Sigmoid colon (tissue), 7 donors: ENCODE data around the gene PPP1R27. TPM values are rescaled to one million over a fixed set of nuclear protein-coding genes. Genes with fewer than 3 reads are reported as not detected.

Experiments
- DNase-seq: peaks from one replicate; pipeline ENCODE4 v3.0.0-alpha.2; 2019
- H3K27ac ChIP-seq, 4 donors: fragments of 200-600 bp; sonication (generic); one replicate each; pipeline ENCODE4 v1.5.1; 2016 to 2019; ENCODE audit warnings: mild to moderate bottlenecking in 1 of 4
- H3K27me3 ChIP-seq, 3 donors: fragments of 200-600 bp; sonication (generic); one replicate each; pipeline ENCODE4 v1.5.1; 2019; ENCODE audit warnings: mild to moderate bottlenecking in 1 of 3
- H3K36me3 ChIP-seq, 4 donors: fragments of 200-600 bp; sonication (generic); one replicate each; pipeline ENCODE4 v1.5.1; 2016 to 2019
- H3K4me1 ChIP-seq, 4 donors: fragments of 200-600 bp; sonication (generic); one replicate each; pipeline ENCODE4 v1.5.1; 2017 to 2019
- H3K4me3 ChIP-seq, 4 donors: fragments of 200-600 bp; sonication (generic); one replicate each; pipeline ENCODE4 v1.5.1; 2017 to 2019; ENCODE audit warnings: mild to moderate bottlenecking in 2 of 4, moderate library complexity in 1 of 4
- H3K9me3 ChIP-seq, 4 donors: fragments of 200-600 bp in 3 of 4; sonication (generic) in 3 of 4; one replicate each; pipeline versions ENCODE4 v1.5.1 to v1.6.1; 2013 to 2019
- EP300 ChIP-seq, 4 donors: sonication (generic); formaldehyde crosslinking; IDR thresholded peaks; one replicate each; pipeline ENCODE4 v1.6.1; 2017; ENCODE audit warnings: antibody characterized with exemption in 4 of 4
- POLR2A ChIP-seq, 2 donors: fragments of 450-650 bp; IDR thresholded peaks; one replicate each; pipeline ENCODE4 v1.6.1; 2016; ENCODE audit warnings: antibody characterized with exemption in 2 of 2, mild to moderate bottlenecking in 2 of 2, moderate library complexity in 2 of 2
- POLR2AphosphoS5 ChIP-seq, 4 donors: sonication (generic); formaldehyde crosslinking; IDR thresholded peaks; one replicate each; pipeline ENCODE4 v1.6.1; 2017; ENCODE audit warnings: antibody characterized with exemption in 4 of 4
- WGBS, 2 donors: extraction: QIAGEN DNeasy Blood & Tissue Kit; methylation state at CpG; one replicate each; pipeline ENCODE4 v1.1.7; 2013; 5-methylcytosine and 5-hydroxymethylcytosine counted together
- intact Hi-C: fragments of 100-400 bp; cut with DNase I; formaldehyde crosslinking; loops from one replicate; pipeline ENCODE4 v1.15.1; 2023
- polyA plus RNA-seq, 3 donors: library from polyadenylated mRNA; stranded (reverse); fragments of 200-250 nt; gene quantifications; one replicate each; pipeline ENCODE4 v1.2.3, GENCODE V29; 2013
- total RNA-seq, 4 donors: library from RNA; depleted of rRNA; stranded (reverse); fragments of >200 nt; gene quantifications; one replicate each; pipeline ENCODE4 v1.1.0, GENCODE V29; 2016
- TF ChIP-seq, protein P1 (sequence below), 4 experiments: fragments of 450-650 bp in 3 of 4; fragments of 200-600 bp in 1 of 4; IDR thresholded peaks; one replicate each; pipeline ENCODE4 v1.5.1; 2016 to 2019; ENCODE audit warnings: antibody characterized with exemption in 4 of 4, mild to moderate bottlenecking in 3 of 4, moderate library complexity in 2 of 4
- donor health status: healthy with polysubstance abuse.
- donor health status: Bipolar disorder and iron deficiency.
- donor health status: healthy.

Gene PPP1R27
- total and polyA plus RNA-seq, 7 donors, result 0.50 TPM; not detected in 6

DNA sequence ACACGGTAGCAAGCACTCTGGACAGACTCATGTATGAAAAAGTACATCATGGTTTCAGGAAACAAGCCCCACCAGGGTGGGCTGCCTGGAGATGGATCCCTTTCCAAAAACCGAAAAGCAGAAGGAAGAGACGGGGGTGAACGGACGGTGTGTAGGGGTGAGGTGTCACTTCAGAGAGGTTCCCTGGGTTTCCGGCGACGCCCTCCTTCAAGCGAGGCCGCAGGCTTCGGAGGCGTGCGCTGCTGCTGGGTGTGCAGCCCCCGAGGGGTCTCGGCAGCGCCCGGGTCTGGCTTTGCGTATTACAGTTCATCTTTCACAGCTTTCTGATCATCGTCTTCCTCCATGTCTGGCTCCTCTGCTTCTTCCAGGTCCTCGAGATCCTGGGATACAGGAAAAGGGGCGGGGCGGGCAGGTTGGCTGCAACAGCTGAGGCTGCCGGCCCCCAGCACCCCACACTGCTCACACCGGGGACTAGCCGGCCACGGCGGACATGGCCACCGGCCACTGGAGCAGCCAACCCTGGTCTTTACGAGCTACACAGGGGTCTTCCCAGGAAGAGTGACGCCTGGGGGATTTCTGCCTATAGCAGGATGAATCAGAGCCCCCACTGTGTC lies 9.0 kb upstream of the PPP1R27 start:
- 93 to 94% methylated on average over 30 of the region's 30 CpGs for WGBS, 2 donors
- no peaks in the 10 kb centered on the region for H3K4me1 ChIP-seq
- peaks cover 36 to 57% (median 43%) of the 10 kb centered on the region in 4 donors for H3K36me3 ChIP-seq
- intact Hi-C loops, result no loop called here
- no peak overlapping the region for H3K27ac ChIP-seq
- TF ChIP-seq POLR2A (IDR thresholded peaks at IDR 0.05) (no peak), EP300 (IDR thresholded peaks at IDR 0.05) (no peak), POLR2AphosphoS5 (IDR thresholded peaks at IDR 0.05) (no peak)
- TF ChIP-seq, protein P1, sequence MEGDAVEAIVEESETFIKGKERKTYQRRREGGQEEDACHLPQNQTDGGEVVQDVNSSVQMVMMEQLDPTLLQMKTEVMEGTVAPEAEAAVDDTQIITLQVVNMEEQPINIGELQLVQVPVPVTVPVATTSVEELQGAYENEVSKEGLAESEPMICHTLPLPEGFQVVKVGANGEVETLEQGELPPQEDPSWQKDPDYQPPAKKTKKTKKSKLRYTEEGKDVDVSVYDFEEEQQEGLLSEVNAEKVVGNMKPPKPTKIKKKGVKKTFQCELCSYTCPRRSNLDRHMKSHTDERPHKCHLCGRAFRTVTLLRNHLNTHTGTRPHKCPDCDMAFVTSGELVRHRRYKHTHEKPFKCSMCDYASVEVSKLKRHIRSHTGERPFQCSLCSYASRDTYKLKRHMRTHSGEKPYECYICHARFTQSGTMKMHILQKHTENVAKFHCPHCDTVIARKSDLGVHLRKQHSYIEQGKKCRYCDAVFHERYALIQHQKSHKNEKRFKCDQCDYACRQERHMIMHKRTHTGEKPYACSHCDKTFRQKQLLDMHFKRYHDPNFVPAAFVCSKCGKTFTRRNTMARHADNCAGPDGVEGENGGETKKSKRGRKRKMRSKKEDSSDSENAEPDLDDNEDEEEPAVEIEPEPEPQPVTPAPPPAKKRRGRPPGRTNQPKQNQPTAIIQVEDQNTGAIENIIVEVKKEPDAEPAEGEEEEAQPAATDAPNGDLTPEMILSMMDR (IDR thresholded peaks at IDR 0.05), result no peak
- H3K9me3 ChIP-seq, result no peaks in the 10 kb centered on the region
- H3K27me3 ChIP-seq, result no peaks in the 10 kb centered on the region
- DNase-seq, result no peak
- H3K4me3 ChIP-seq, result no peak overlapping the region

DNA sequence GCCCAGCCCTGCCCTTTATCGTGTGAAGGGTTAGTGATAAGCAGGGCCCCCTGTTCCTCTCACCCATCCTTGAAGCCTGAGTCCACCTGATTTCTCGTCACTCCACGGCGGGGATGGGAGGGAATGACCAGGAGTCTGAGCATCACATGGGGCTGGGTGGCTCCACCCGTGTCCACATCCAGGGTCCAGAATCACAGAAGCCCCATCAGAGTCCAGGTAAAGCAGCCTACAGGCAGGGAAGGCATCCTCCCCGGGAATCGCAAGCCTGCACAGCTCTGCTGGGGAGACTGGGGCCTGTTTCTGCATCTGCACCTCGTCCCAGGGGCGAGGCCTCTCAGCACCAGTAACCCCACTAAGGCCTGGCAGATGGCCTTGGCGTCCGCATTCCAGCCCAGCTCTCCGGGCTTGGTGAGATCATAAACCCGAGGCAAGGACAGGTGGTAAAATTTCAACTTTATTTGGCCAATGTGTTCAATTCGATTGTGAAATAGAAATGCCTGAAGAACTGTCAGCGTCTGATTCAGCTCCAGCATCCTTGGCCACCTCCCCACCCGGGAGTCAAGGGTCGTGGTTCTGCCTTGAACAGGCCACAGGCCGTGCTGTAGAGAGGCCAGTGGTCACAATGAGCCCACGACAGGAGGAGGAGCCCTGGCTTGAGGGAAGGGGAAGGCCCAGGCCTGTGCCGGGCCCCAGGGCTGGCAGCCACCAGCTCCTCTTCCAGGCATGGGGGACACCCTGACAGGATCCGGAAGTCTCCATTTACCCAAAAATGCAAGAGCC lies 8.1 kb upstream of the PPP1R27 start:
- no peak overlapping the region for H3K4me3 ChIP-seq
- DNase-seq, result no peak
- H3K27ac ChIP-seq, result no peak overlapping the region
- H3K4me1 ChIP-seq, result no peaks in the 10 kb centered on the region
- no peaks in the 10 kb centered on the region for H3K9me3 ChIP-seq
- 55 to 78% methylated on average over 21 of the region's 21 CpGs for WGBS, 2 donors
- no peaks in the 10 kb centered on the region for H3K27me3 ChIP-seq
- TF ChIP-seq, protein P1 (IDR thresholded peaks at IDR 0.05), result no peak
- TF ChIP-seq POLR2AphosphoS5 (IDR thresholded peaks at IDR 0.05) (no peak), EP300 (IDR thresholded peaks at IDR 0.05) (no peak), POLR2A (IDR thresholded peaks at IDR 0.05) (no peak)
- intact Hi-C loops, result no loop called here
- peaks cover 36 to 50% (median 43%) of the 10 kb centered on the region in 4 donors for H3K36me3 ChIP-seq

DNA sequence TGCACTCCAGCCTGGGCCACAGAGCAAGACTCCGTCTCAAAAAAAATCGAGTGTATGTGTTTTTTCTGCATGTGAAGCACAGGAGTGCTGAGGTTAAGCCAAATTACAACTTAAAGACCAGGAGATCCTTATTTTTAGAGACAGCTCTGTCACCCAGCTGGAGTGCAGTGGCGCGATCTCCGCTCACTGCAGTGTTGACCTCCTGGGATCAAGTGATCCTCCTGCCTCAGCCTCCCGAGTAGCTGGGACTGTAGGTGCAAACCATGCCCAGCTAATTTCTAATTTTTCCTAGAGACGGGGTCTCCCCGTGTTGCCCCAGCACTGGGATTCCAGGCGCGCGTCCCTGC lies 7.5 kb upstream of the PPP1R27 start:
- Histone ChIP-seq H3K27me3 (no peaks in the 10 kb centered on the region), H3K27ac (no peak overlapping the region), H3K4me1 (no peaks in the 10 kb centered on the region), H3K36me3 (peaks cover 36 to 46% (median 41%) of the 10 kb centered on the region in 4 donors), H3K9me3 (no peaks in the 10 kb centered on the region), H3K4me3 (no peak overlapping the region)
- WGBS, 2 donors, result 93 to 96% methylated on average over 11 of the region's 11 CpGs
- intact Hi-C loops, result no loop called here
- TF ChIP-seq POLR2AphosphoS5 (IDR thresholded peaks at IDR 0.05) (no peak), POLR2A (IDR thresholded peaks at IDR 0.05) (no peak), EP300 (IDR thresholded peaks at IDR 0.05) (no peak)
- TF ChIP-seq, protein P1 (IDR thresholded peaks at IDR 0.05), result no peak
- DNase-seq, result no peak

DNA sequence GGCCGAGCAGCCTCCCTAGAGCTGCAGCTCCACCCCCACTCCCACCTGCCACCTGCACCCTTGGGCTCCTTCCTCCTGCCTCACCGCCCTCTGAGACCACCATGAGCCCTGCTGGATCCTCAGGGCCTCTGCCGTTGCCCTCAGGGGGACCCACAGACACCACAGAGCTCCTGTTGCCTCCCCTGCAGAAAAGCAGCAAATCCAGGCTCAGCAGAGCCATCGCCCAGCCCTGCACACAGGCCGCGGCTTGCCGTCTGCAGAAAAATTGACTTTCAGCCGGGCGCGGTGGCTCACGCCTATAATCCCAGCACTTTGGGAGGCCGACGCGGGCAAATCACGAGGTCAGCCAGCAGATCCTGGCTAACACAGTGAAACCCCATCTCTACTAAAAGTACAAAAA lies 7.0 kb upstream of the PPP1R27 start:
- WGBS, 2 donors, result 52 to 77% methylated on average over 15 of the region's 15 CpGs
- H3K36me3 ChIP-seq, result peaks cover 31 to 41% (median 38%) of the 10 kb centered on the region in 4 donors

More for the DNA sequence above, 7.0 kb upstream of the PPP1R27 start:
- Histone ChIP-seq H3K27ac (no peak overlapping the region), H3K4me3 (no peak overlapping the region), H3K27me3 (no peaks in the 10 kb centered on the region), H3K9me3 (no peaks in the 10 kb centered on the region), H3K4me1 (no peaks in the 10 kb centered on the region)
- TF ChIP-seq POLR2AphosphoS5 (IDR thresholded peaks at IDR 0.05) (no peak), EP300 (IDR thresholded peaks at IDR 0.05) (no peak), POLR2A (IDR thresholded peaks at IDR 0.05) (no peak)
- TF ChIP-seq, protein P1 (IDR thresholded peaks at IDR 0.05), result no peak
- DNase-seq, result no peak
- intact Hi-C loops, result no loop called here
